Stomach (tissue), 4 donors: Measurements from ENCODE around the gene MMEL1.

ENCODE experiments used
- POLR2AphosphoS5 ChIP-seq, 3 donors: sonication (generic); formaldehyde crosslinking; IDR thresholded peaks; one replicate each; pipeline ENCODE4 v1.6.1; 2016; ENCODE audit warnings: antibody characterized with exemption in 3 of 3
- TF ChIP-seq, protein P1 (sequence below), 7 experiments: fragments of 450-650 bp in 4 of 7; fragments of 200-600 bp in 3 of 7; sonication (generic) in 3 of 7; IDR thresholded peaks; one replicate each; pipeline ENCODE4 v1.5.1; 2016 to 2019; ENCODE audit warnings: antibody characterized with exemption in 7 of 7, control low read depth in 2 of 7, mild to moderate bottlenecking in 1 of 7

DNA sequence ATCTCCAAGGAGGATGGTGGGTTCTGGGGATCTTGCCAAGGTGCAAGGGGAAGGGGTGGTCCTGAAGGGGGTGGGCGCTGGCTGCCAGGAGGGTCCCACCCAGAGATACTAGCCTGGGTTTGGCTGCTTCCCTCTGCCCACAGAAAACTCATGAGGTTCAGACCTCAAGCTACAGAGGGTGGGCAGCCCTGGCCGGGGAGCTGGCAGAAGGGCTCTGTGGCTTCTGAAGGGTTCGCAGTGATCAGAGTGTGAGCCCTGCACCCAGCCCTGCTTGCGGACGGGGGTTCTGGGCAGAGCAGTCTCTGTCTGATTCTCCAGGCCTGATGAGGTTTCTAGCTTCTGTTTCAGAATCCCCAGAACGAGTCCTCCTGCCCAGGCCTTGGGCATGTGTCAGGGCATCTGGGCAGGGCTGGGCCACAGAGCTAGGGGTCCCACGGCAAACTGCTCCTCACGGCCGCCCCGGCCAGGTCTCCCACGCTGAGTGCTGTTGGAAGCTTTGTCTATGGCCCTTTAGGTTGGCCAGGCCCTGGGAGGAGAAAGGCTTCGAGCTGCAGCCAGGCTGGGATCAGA lies 635 bp upstream of the MMEL1 start:
- TF ChIP-seq, protein P1, sequence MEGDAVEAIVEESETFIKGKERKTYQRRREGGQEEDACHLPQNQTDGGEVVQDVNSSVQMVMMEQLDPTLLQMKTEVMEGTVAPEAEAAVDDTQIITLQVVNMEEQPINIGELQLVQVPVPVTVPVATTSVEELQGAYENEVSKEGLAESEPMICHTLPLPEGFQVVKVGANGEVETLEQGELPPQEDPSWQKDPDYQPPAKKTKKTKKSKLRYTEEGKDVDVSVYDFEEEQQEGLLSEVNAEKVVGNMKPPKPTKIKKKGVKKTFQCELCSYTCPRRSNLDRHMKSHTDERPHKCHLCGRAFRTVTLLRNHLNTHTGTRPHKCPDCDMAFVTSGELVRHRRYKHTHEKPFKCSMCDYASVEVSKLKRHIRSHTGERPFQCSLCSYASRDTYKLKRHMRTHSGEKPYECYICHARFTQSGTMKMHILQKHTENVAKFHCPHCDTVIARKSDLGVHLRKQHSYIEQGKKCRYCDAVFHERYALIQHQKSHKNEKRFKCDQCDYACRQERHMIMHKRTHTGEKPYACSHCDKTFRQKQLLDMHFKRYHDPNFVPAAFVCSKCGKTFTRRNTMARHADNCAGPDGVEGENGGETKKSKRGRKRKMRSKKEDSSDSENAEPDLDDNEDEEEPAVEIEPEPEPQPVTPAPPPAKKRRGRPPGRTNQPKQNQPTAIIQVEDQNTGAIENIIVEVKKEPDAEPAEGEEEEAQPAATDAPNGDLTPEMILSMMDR (IDR thresholded peaks at IDR 0.05), result no peak
- TF ChIP-seq POLR2AphosphoS5 (IDR thresholded peaks at IDR 0.05), result no peak
